MM.1S (cell line): ENCODE results near the gene CYP4F2.
"Not testable (repeated sequence)": the region's sequence is repeated elsewhere in the genome, so short reads cannot be mapped to it uniquely, and the experiment has no call there.

ENCODE experiments used
- DNase-seq: peaks from one replicate; pipeline ENCODE4 v3.0.0-alpha.2; 2015
- H2AFZ ChIP-seq: fragments of 300-600 bp; sonication (generic); 2 replicates; pipeline ENCODE4 v1.6.0; 2016; ENCODE audit warnings: antibody characterized with exemption, low read length
- H3F3A ChIP-seq: fragments of 300-600 bp; sonication (generic); 2 replicates; pipeline ENCODE4 v1.6.1; 2016; ENCODE audit warnings: mild to moderate bottlenecking, antibody characterized with exemption, low read length, moderate library complexity, mixed read lengths; ENCODE audit not compliant: insufficient read depth
- H3K27ac ChIP-seq: fragments of 300-600 bp; sonication (generic); 2 replicates; pipeline ENCODE4 v1.5.1; 2016; ENCODE audit warnings: mild to moderate bottlenecking, low read length
- H3K27me3 ChIP-seq: fragments of 300-600 bp; sonication (generic); replicated peaks from 2 replicates; pipeline ENCODE4 v1.6.0; 2016; ENCODE audit warnings: low read length; ENCODE audit not compliant: insufficient read depth
- H3K36me3 ChIP-seq: fragments of 300-600 bp; sonication (generic); replicated peaks from 2 replicates; pipeline ENCODE4 v1.6.1; 2016; ENCODE audit warnings: mild to moderate bottlenecking, low read length, mixed read lengths; ENCODE audit not compliant: insufficient read depth
- H3K4me1 ChIP-seq: fragments of 300-600 bp; sonication (generic); 2 replicates; pipeline ENCODE4 v1.6.1; 2016; ENCODE audit warnings: low read length, mixed read lengths
- H3K4me2 ChIP-seq: fragments of 300-600 bp; sonication (generic); 2 replicates; pipeline ENCODE4 v1.6.0; 2016; ENCODE audit warnings: low read depth, low read length
- H3K4me3 ChIP-seq: fragments of 300-600 bp; sonication (generic); 2 replicates; pipeline ENCODE4 v1.5.1; 2016; ENCODE audit warnings: low read length, mixed read lengths
- H3K79me2 ChIP-seq: fragments of 300-600 bp; sonication (generic); 2 replicates; pipeline ENCODE4 v1.6.1; 2016; ENCODE audit warnings: mixed run types, low read length, mixed read lengths
- H3K9ac ChIP-seq: fragments of 300-600 bp; sonication (generic); 2 replicates; pipeline ENCODE4 v1.6.1; 2016; ENCODE audit warnings: low read length, mixed read lengths
- H3K9me2 ChIP-seq: fragments of 300-600 bp; sonication (generic); replicated peaks from 2 replicates; pipeline ENCODE4 v1.6.1; 2016; ENCODE audit warnings: mild to moderate bottlenecking, low read length, mixed read lengths; ENCODE audit not compliant: insufficient read depth
- H3K9me3 ChIP-seq: fragments of 300-600 bp; sonication (generic); replicated peaks from 2 replicates; pipeline ENCODE4 v1.6.1; 2016; ENCODE audit warnings: mild to moderate bottlenecking, low read length, mixed read lengths; ENCODE audit not compliant: insufficient read depth
- H4K20me1 ChIP-seq: fragments of 300-600 bp; sonication (generic); 2 replicates; pipeline ENCODE4 v1.6.1; 2016; ENCODE audit warnings: mild to moderate bottlenecking, low read length, moderate library complexity, mixed read lengths; ENCODE audit not compliant: insufficient read depth
- EZH2 ChIP-seq: fragments of 300-600 bp; sonication (generic); optimal IDR thresholded peaks from 2 replicates; pipeline ENCODE3; 2017; ENCODE audit warnings: low read depth, mild to moderate bottlenecking, antibody characterized with exemption, low read length, mixed read lengths
- EZH2phosphoT487 ChIP-seq: fragments of 300-600 bp; sonication (generic); IDR thresholded peaks from 2 replicates; pipeline ENCODE4 v1.6.1; 2018; ENCODE audit warnings: antibody characterized with exemption, low read length
- TF ChIP-seq, protein P1 (sequence below): fragments of 300-600 bp; sonication (generic); IDR thresholded peaks from 2 replicates; pipeline ENCODE4 v1.5.1; 2016; ENCODE audit warnings: antibody characterized with exemption, low read length, mixed read lengths

Gene CYP4F2

GRCh38 chr19:15838351-15838750 is 59.5 kb downstream of the CYP4F2 start:
- Histone ChIP-seq H3F3A (no peaks in the 10 kb centered on the region), H3K9ac (no peak overlapping the region), H2AFZ (no peak overlapping the region), H3K27ac (no peak overlapping the region), H3K27me3 (peaks cover 61% of the 10 kb centered on the region), H3K9me3 (no peaks in the 10 kb centered on the region), H3K79me2 (no peaks in the 10 kb centered on the region), H3K4me2 (no peak overlapping the region), H3K36me3 (no peaks in the 10 kb centered on the region), H3K9me2 (no peaks in the 10 kb centered on the region), H3K4me3 (no peak overlapping the region), H3K4me1 (0 out of 2 replicates have a peak, but pooled peaks cover 3% of the 10 kb centered on the region), H4K20me1 (no peaks in the 10 kb centered on the region)
- no peak for DNase-seq
- TF ChIP-seq EZH2 (no peak), EZH2phosphoT487 (no peak)
- TF ChIP-seq, protein P1, sequence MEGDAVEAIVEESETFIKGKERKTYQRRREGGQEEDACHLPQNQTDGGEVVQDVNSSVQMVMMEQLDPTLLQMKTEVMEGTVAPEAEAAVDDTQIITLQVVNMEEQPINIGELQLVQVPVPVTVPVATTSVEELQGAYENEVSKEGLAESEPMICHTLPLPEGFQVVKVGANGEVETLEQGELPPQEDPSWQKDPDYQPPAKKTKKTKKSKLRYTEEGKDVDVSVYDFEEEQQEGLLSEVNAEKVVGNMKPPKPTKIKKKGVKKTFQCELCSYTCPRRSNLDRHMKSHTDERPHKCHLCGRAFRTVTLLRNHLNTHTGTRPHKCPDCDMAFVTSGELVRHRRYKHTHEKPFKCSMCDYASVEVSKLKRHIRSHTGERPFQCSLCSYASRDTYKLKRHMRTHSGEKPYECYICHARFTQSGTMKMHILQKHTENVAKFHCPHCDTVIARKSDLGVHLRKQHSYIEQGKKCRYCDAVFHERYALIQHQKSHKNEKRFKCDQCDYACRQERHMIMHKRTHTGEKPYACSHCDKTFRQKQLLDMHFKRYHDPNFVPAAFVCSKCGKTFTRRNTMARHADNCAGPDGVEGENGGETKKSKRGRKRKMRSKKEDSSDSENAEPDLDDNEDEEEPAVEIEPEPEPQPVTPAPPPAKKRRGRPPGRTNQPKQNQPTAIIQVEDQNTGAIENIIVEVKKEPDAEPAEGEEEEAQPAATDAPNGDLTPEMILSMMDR = no peak

GRCh38 chr19:15837221-15837731 is 60.6 kb downstream of the CYP4F2 start:
- Histone ChIP-seq H2AFZ (peak overlapping the region; percentile 90), H3K4me3 (peak overlapping the region; percentile 74), H3K4me2 (peak overlapping the region; percentile 78), H3K27ac (no peak overlapping the region), H3K4me1 (0 out of 2 replicates have a peak, but pooled peaks cover 3% of the 10 kb centered on the region), H3K79me2 (no peaks in the 10 kb centered on the region), H3K27me3 (peaks cover 62% of the 10 kb centered on the region), H3F3A (no peaks in the 10 kb centered on the region), H4K20me1 (no peaks in the 10 kb centered on the region), H3K36me3 (no peaks in the 10 kb centered on the region), H3K9ac (no peak overlapping the region), H3K9me3 (no peaks in the 10 kb centered on the region), H3K9me2 (no peaks in the 10 kb centered on the region)
- no peak for DNase-seq
- TF ChIP-seq EZH2phosphoT487 (no peak), EZH2 (no peak)
- TF ChIP-seq, protein P1 = no peak

DNA sequence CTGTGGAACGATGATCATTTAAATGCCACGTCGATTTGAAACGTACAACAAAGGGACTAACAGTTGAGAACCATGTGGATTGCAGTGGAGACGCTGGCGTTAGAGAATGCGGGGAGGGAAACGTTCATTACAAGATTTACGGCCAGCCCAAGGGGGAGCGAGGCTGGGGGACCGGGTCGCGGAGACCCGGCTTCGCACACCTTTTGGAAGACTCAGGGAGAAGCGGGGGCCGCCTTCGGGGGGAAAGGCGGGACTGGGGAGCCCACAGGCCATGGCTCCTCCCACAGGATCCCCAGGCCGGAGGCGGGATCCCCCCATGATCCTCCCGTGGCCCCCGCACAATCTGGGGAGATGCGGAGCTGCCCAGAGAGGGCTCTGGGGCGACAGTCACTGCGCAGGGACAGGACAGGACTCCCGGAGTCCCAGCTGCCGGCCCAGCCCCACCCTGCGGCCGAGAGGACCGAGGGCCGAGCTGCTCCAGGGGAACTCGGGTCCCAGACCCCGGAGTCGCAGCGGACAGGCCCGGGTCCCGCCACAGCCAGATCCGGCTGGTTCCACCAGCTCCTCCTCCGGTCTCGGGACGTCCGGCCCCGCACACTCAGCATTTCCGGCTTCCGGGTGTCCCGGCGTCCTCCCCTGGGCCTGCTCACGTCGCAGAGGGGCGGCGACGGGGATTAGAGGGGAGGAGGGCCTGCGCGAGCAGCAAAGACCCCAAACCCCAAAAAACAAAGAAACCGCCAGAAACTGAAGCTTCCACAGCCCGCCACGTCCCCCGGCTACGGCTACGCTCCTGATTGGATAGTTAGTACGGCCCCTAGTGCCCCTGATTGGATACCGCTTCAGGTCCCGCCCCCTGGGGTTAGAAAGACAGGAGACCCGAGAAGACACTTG is 61.3 kb downstream of the CYP4F2 start:
- Histone ChIP-seq H3K27ac (peak overlapping the region; percentile 38; the same call in 1 of the 2 replicates), H3K36me3 (no peaks in the 10 kb centered on the region)

DNA sequence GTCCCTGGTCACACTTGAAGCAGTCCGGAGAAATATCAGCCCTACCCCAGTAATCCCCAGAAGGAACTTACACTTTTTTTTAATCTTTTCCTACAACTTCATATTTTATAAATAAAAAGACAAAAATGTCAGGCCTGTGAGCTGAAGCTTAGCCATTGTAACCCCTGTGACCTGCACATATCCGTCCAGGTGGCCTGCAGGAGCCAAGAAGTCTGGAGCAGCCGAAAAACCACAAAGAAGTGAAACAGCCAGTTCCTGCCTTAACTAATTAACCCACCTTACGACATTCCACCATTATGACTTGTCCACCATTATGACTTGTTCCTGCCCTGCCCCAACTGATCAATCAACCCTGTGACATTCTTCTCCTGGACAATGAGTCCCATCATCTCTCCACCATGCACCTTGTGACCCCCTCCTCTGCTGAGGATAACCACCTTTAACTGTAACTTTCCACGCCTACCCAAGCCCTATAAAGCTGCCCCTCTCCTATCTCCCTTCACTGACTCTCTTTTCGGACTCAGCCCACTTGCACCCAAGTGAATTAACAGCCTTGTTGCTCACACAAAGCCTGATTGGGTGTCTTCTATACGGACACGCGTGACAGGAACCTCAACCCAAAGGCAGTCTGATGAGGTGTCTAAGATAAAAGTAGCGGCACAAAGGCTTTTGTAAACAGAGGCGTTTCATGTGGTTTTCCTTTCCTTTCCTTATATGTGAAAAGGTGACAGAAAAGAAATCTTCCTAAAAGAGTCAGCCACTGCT is 62.1 kb downstream of the CYP4F2 start:
- Histone ChIP-seq H3K4me3 (peak overlapping the region; percentile 74), H2AFZ (0 out of 2 replicates have a peak overlapping the region, but pooled peaks have one; percentile 90), H3K27me3 (peaks cover 73% of the 10 kb centered on the region), H3K4me2 (peak overlapping the region; percentile 78)
- not testable (repeated sequence) for H3F3A ChIP-seq, H3K9me2 ChIP-seq, H4K20me1 ChIP-seq, H3K36me3 ChIP-seq, DNase-seq, H3K9ac ChIP-seq, H3K9me3 ChIP-seq, H3K4me1 ChIP-seq, H3K27ac ChIP-seq, H3K79me2 ChIP-seq

More for the DNA sequence above, 61.3 kb downstream of the CYP4F2 start:
- no peaks in the 10 kb centered on the region for H3K9me2 ChIP-seq
- H3K27me3 ChIP-seq = peaks cover 66% of the 10 kb centered on the region
- 0 out of 2 replicates have a peak, but pooled peaks cover 3% of the 10 kb centered on the region for H3K4me1 ChIP-seq
- H3K4me3 ChIP-seq = peak overlapping the region; percentile 74
- no peaks in the 10 kb centered on the region for H3K79me2 ChIP-seq
- peak overlapping the region; percentile 90 for H2AFZ ChIP-seq
- no peaks in the 10 kb centered on the region for H3F3A ChIP-seq
- DNase-seq = peak; percentile 93
- peak overlapping the region; percentile 65 for H3K9ac ChIP-seq
- peak overlapping the region; percentile 78 for H3K4me2 ChIP-seq
- H4K20me1 ChIP-seq = no peaks in the 10 kb centered on the region
- H3K9me3 ChIP-seq = no peaks in the 10 kb centered on the region
- TF ChIP-seq, protein P1 = no peak
- no peak for TF ChIP-seq EZH2
- no peak for TF ChIP-seq EZH2phosphoT487

- H3K27me3 ChIP-seq = peaks cover 86% of the 10 kb centered on the region
- not testable (repeated sequence) for H3K4me1 ChIP-seq, H3K9me3 ChIP-seq, H3K4me3 ChIP-seq, DNase-seq, H3K79me2 ChIP-seq, H3K36me3 ChIP-seq, H3K9me2 ChIP-seq, H3K27ac ChIP-seq, H3K9ac ChIP-seq, H3K4me2 ChIP-seq, H2AFZ ChIP-seq, H4K20me1 ChIP-seq, H3F3A ChIP-seq
Measured at GRCh38 chr19:15834232-15834631, 63.6 kb downstream of the CYP4F2 start.
